HFF-Myc (cell line): ENCODE data around the gene TEX29.

Experiments used
- DNase-seq: peaks from one replicate; pipeline ENCODE4 v3.0.0-alpha.2; 2011; ENCODE audit warnings: low read depth; ENCODE audit errors: extremely low read depth
- H3K4me3 ChIP-seq: replicated peaks from 2 replicates; pipeline ENCODE4 v1.5.1; 2011; ENCODE audit warnings: low read depth, mild to moderate bottlenecking, control low read depth, low read length
- CTCF ChIP-seq: IDR thresholded peaks from 2 replicates; pipeline ENCODE4 v1.5.1; 2012; ENCODE audit warnings: mild to moderate bottlenecking, low read depth, low read length, control low read depth; ENCODE audit errors: missing control alignments

Gene TEX29

GRCh38 chr13:111389621-111390521, 69.4 kb downstream of the TEX29 start:
- TF ChIP-seq CTCF = no peak
- no peak overlapping the region for H3K4me3 ChIP-seq
- DNase-seq = no peak

GRCh38 chr13:111390522-111391270, 70.3 kb downstream of the TEX29 start:
- no peak for TF ChIP-seq CTCF
- no peak for DNase-seq
- H3K4me3 ChIP-seq = no peak overlapping the region

- no peak for TF ChIP-seq CTCF
- no peak for DNase-seq
- no peak overlapping the region for H3K4me3 ChIP-seq
Observed at GRCh38 chr13:111392486-111392885, 72.0 kb downstream of the TEX29 start.

DNA sequence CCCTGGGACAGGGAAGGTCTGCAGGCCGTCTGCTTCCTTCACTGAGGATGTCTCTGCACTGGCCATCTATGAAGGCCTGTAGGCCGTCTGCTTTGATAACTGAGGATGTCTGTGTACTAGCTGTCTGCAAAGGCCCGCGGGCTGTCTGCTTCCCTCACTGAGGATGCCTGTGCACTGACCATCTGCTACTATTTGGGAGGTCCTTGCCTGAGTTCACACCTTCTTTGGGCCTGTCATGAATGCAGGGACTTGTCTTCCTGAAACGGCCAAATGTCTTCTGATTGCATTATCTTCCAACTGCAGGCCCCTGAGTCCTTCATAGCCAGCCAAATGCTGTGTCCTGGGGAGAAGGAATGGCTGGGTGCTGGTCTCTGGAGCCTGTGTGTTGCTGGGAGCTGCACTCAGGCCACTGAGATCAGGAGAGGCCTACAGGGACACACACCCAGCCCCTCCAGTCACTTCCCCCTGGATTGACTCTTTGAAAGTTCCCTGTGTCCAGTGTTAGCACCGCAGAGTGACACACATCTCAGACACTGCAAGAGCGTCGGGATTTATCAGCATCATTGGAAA, 72.9 kb downstream of the TEX29 start:
- DNase-seq = no peak
- no peak for TF ChIP-seq CTCF

More for the DNA sequence above, 72.9 kb downstream of the TEX29 start:
- H3K4me3 ChIP-seq = no peak overlapping the region
